Superior temporal gyrus (tissue), 1 donor: ENCODE results near the gene SCN7A.

Experiments
- DNase-seq: peaks from one replicate; pipeline ENCODE4 v3.0.0-alpha.2; 2016; ENCODE audit errors: extremely low spot score

The SCN7A gene

DNA sequence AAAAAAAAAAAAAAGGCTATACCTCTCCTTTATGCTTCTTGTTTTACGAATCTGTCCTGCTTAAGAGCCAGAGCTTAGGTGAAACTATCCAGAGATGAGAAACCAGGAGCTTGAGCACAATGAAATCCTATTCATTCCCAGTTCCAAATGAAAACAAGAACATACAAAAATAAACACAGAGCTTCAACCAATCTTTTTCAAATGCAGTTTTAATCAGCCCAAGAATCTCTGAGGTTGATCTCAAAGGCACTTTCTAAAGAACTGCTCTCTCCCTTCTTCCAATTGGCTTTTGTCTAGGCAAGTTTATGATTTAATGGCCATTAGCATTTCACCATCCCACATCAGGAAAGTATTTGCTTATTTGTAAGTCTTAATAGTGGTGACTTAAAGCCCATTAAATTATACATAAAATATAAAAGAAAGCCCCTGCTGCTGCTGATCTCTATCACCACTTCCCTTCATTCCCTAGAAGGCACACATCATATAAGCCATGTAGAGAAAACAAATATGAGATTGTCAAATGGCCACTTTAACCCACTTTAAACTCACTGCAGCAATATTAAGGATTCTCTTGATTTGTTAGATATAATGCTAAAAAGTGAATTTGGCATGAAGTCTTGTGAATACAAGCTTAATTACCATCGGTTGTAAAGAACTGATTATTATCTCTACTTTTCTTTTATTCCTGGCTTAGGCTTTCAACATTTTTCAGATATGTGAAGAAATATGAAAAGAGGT, 89.0 kb downstream of the SCN7A start:
- no peak for DNase-seq

DNA sequence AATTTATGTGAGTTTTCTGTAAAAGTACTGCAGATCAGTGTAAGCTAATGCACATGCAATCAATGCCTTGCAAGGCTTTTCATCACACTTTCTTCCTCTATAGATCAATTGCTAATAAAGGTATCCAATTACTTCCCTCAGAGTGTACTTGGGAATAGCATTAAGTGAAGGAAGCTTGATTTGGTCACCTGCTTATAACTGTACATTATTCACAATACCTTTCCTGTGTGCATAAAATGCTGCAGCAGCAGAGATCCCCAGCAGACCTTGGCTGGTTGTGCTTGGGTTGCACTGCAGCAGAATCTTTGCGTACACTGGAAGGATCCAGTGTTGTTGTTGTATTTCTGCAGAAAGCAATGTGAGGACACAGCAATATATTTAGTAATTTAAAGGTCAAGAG, 99.8 kb downstream of the SCN7A start:
- DNase-seq, result no peak

DNA sequence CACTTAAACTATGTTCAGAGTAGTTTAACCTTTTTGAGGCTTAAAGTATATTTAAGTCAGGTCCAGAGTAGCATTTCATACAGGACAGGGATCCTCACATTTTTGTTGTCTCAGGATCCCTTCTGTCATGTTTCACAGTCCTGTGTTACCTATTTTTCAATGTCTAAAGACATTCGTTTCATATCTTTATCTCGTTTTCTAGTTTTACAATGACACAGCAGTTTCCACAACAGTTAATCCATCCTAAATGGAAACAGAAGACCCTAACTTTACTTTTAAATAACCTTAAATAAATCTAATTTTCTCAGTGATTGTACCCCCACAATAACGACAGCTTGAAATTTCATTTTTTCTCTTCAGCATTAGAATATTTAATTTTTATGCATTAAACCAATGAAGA, 101.0 kb downstream of the SCN7A start:
- DNase-seq, result no peak

DNA sequence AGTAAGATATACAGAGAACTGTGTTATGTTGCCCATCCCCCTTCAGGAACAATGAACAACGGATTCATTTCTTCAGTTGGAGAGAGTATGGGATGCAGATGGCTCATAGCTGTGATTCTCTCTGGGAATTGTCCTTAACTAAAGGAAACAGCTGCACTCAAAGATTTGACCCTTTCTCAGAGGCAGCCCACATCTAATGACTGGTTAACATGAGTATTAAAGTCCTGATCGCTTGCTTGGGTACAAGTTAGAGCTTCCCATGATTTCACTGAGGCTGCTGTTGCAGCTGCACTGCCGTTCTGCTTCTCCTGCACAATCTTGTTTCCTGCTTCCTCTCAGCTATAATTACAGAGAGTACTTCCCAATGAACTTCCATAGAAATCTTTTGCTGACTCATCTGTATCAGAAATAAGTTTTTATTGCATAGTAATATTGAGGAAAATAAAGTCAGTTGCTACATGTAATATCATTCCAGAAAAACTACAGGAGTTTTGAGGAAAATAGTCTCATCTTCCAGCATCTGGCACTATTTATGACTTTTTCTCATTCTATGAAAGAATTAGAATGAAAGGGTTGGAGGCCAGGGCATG, 105.5 kb downstream of the SCN7A start:
- no peak for DNase-seq

DNA sequence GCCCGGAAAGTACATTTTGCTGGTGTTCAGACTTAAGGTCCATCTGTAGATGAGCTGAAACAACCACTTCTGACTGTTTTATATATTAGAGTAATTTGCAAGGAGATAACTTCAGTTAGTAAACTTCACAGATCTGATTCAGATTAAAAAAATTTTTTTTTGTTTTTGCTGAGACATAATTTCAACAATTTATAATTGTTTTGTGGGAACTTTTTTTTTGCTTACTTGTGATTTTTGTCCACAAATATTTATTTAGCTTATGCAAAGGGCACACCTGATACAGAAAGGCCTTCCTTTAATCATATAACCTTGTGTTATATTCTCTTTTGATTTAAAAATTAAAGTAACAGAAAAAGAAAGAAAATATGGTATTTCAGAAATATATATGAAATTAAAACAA, 108.7 kb downstream of the SCN7A start:
- DNase-seq, result no peak

GRCh38 chr2:166384774-166385173, 109.3 kb downstream of the SCN7A start:
- DNase-seq, result peak; percentile 68

- no peak for DNase-seq
Measured at GRCh38 chr2:166382448-166382847, 111.6 kb downstream of the SCN7A start.

GRCh38 chr2:166380615-166381014, 113.4 kb downstream of the SCN7A start:
- DNase-seq, result no peak

DNA sequence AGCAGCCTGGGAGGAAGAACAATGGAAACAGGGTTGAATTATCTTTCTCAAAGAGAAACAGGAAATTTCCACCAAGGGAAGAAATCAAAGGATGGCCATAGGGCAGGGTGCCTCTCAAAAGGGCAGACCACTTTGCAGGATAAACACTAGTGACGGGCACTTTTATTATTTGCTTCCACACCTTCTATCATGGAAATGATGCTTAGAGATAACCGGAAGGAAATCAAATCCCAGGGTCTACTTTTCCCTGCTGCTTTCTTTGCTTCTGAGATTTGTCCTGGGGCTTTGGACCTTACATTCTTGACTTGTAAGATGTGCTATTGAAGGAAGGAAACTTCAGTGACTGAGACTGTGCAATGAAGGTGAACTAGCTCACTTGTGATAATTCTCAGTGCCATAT, 117.2 kb downstream of the SCN7A start:
- no peak for DNase-seq

GRCh38 chr2:166376488-166376828, 117.6 kb downstream of the SCN7A start:
- DNase-seq, result no peak

GRCh38 chr2:166375736-166376487, 118.1 kb downstream of the SCN7A start, which contains the start of gene SCN9A:
SCN9A (minus strand) TSS chr2:166375944; CDS start chr2:166311756, 64,188 bp downstream.
- no peak for DNase-seq

DNA sequence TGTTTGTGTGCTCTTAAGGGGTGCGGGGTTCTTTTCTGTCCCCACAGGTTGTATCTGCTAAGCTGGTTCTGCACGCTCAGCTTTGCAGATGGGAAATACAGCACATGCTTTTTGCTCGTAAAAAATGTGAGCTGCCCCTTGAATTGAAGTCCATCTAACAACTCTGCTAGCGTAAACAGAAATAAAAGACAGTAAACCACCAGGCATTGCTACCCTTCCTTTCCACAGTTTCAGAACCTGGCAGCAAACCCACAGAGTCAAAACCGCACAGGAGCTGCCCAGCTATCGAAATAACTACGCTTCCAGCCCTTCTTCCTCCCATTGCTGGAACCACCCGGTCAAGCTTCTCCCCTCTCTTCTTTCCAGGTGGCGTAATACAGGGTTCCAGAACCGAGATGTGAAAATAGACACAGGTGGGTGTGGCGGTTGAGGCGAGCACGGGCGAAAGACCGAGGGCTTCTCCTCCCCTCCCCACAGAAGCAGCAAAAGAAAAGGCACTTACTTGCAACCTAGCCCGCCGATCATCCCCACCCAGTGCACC, 118.8 kb downstream of the SCN7A start:
- no peak for DNase-seq

DNA sequence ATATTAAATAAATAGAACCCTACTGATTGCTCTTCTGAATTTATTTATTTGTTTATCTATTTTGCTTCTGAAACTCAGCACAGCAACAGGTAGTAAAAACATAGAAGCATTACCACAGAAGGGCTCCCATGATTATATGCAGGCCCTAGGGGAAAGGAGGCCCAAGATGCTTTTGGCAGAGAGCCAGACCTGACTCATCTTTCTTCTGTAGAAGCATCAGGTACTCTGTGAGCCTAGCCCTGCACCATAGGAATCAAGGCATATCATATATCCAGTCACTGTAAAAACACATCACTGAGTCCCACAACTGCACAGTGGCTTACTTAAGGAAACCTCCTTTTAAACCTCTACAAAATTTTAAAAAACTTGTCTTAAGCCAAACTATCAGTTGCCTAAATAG, 120.1 kb downstream of the SCN7A start:
- DNase-seq, result no peak

DNA sequence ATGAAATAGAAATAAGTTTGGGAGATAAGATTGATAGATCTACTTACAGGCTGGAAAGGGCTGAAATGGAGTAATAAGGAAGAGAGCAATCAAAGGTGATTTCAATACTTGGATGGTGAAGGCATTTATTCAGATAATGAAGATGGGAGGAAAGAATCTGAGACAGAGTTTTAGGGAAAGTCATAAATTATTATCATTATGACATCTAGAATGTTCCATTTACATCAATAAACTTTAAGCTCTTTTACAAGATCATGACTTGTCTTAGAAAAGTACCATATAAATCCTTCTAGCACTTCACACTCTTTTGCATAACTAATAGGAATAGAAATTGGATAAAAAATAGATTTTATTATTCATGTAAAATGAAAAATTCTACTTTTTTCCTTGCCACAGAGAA, 120.5 kb downstream of the SCN7A start:
- DNase-seq, result no peak

DNA sequence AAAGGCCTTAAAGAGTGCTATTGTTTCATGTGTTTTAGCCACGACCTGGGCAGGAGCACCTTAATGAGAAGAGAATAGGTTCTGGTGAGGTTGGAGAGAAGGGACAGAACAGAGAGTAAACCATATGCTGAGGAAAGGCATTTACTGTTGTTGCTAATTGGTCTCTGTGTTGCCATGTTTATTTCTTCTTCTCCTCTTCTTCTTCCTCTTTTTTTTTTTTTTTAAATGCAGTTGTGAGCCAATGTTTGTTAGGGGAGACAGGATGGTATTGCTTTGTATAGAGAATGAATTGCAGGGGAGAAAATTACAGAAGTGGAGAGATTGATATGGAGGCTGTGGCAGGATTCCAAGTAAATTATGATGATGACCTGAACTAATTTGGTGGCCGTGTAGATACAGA, 120.9 kb downstream of the SCN7A start:
- no peak for DNase-seq

GRCh38 chr2:166372046-166372445, 122.0 kb downstream of the SCN7A start:
- DNase-seq, result no peak

GRCh38 chr2:166365803-166366420, 128.1 kb downstream of the SCN7A start:
- no peak for DNase-seq

DNA sequence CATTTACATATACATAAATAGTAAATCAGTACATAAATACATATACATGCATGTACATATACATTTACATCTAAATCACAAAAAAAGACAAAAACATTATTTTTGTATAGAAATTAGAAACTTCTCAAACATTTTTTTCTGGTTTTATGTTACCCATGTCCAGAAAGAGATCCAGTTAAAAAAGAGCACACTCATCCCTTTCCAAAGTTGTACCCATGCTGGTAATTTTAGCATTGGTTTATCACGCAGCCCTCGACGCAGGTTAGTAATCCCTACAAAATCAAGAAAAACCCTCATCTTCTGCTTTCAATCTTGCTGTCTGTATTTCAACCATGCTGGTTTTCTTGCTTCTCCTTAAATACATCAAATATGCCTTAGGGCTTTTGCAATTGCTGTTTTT, 128.8 kb downstream of the SCN7A start:
- no peak for DNase-seq

- no peak for DNase-seq
Measured at GRCh38 chr2:166364476-166365161, 129.4 kb downstream of the SCN7A start.

DNA sequence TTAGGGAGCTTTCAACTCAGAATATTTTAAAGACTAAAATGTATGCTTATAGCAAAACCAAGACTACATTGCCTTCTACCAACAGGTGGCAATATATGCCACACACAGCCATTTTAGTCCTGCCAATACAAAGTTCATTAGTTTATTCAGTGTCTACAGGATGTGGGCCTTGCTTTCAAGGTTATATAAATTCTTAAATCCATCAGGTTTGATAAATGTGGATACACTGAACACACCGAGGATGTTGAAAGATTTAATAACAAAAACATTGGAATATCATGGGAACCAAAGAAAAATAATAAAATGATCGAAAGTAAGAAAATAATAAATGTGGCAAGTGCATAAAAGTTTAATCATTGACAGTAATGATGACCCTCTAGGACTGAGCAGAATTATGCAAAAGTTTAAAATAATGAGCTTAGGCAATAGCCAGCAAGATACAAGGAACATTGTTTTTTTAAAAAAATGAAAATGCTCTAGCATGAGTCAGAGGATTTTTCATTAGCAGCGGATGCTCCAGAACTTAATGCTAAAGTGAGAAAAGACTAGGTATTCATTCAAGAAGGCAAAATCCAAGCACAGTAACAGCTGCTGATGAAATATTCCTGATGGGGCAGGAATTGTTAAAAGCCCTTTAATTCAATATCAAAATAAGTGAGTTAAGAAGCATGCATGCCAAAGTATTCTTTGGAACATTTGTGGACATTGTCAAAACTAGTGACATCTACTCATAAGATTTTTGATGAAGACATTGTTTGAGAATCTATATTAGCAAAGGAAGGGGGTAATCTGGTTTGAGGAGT, 132.5 kb downstream of the SCN7A start:
- no peak for DNase-seq

GRCh38 chr2:166360906-166361305, 133.1 kb downstream of the SCN7A start:
- DNase-seq, result no peak
